Muscle of leg (tissue), 11 donors: ENCODE measurements around the gene CNGA2. TPM values are rescaled to one million over a fixed set of nuclear protein-coding genes. Genes with fewer than 3 reads are reported as not detected.

Experiments
- DNase-seq: peaks from one replicate; pipeline ENCODE4 v3.0.0; 2013
- H3K27ac ChIP-seq: one replicate; pipeline ENCODE4 v1.5.1; 2013; ENCODE audit warnings: mild to moderate bottlenecking, low read length, control low read depth
- H3K27me3 ChIP-seq: one replicate; pipeline ENCODE4 v1.6.1; 2013; ENCODE audit warnings: low read length; ENCODE audit not compliant: control insufficient read depth, insufficient read depth
- H3K36me3 ChIP-seq: one replicate; pipeline ENCODE4 v1.6.1; 2013; ENCODE audit warnings: low read length; ENCODE audit not compliant: control insufficient read depth, insufficient read depth
- H3K4me1 ChIP-seq: one replicate; pipeline ENCODE4 v1.6.1; 2013; ENCODE audit warnings: low read length; ENCODE audit not compliant: control insufficient read depth, insufficient read depth
- H3K4me3 ChIP-seq: one replicate; pipeline ENCODE4 v1.5.1; 2013; ENCODE audit warnings: low read length, control low read depth
- H3K9me3 ChIP-seq: replicated peaks from 2 replicates; pipeline ENCODE4 v1.6.1; 2013; ENCODE audit warnings: low read depth, low read length; ENCODE audit not compliant: control insufficient read depth
- WGBS: methylation state at CpG from one replicate; pipeline ENCODE4 v1.1.5; 2013; ENCODE audit warnings: missing lambda C conversion rate; ENCODE audit not compliant: insufficient coverage; 5-methylcytosine and 5-hydroxymethylcytosine counted together
- polyA plus RNA-seq, 8 donors: library from polyadenylated mRNA; unstranded; fragments of 120-200 nt; gene quantifications; one replicate each; pipeline versions ENCODE4 v1.2.1 to v1.2.3, GENCODE V29; 2013; ENCODE audit warnings: inconsistent platforms in 1 of 8, low replicate concordance in 1 of 8; ENCODE audit not compliant: insufficient read length in 8 of 8, insufficient read depth in 1 of 8
- total RNA-seq: library from RNA; stranded (reverse); fragments of 120-200 nt; gene quantifications from one replicate; pipeline ENCODE4 v1.2.4, GENCODE V29; 2013

Gene CNGA2
- total and polyA plus RNA-seq, 9 donors = not detected

- Histone ChIP-seq H3K27ac (no peak overlapping the region), H3K4me1 (peaks cover 17% of the 10 kb centered on the region), H3K27me3 (peaks cover 25% of the 10 kb centered on the region), H3K36me3 (no peaks in the 10 kb centered on the region), H3K4me3 (no peak overlapping the region), H3K9me3 (no peaks in the 10 kb centered on the region)
- WGBS = 72% methylated on average over 3 of the region's 3 CpGs
- no peak for DNase-seq
Observed at GRCh38 chrX:151791961-151792360, 57.4 kb downstream of the CNGA2 start.

- WGBS = 75% methylated on average over 3 of the region's 5 CpGs
- no peaks in the 10 kb centered on the region for H3K9me3 ChIP-seq
- no peak overlapping the region for H3K27ac ChIP-seq
- no peak for DNase-seq
- no peak overlapping the region for H3K4me3 ChIP-seq
- peaks cover 25% of the 10 kb centered on the region for H3K27me3 ChIP-seq
- peaks cover 17% of the 10 kb centered on the region for H3K4me1 ChIP-seq
- no peaks in the 10 kb centered on the region for H3K36me3 ChIP-seq
Observed at GRCh38 chrX:151792505-151792904, 58.0 kb downstream of the CNGA2 start.

- 8% methylated on average over 2 of the region's 3 CpGs for WGBS
- Histone ChIP-seq H3K9me3 (no peaks in the 10 kb centered on the region), H3K4me3 (no peak overlapping the region), H3K4me1 (peaks cover 12% of the 10 kb centered on the region), H3K27me3 (peaks cover 29% of the 10 kb centered on the region), H3K36me3 (no peaks in the 10 kb centered on the region), H3K27ac (no peak overlapping the region)
- no peak for DNase-seq
Observed at GRCh38 chrX:151793886-151794285, 59.3 kb downstream of the CNGA2 start.

Other genes with a start within 250 kb of the CNGA2 start
- 0.04 TPM for gene PASD1, start 171.1 kb upstream of the CNGA2 start, total RNA-seq
- under 1 TPM in 3 of 8 donors, not detected in 5; 0.07 to 0.16 (median 0.09) TPM for gene PASD1, start 171.1 kb upstream of the CNGA2 start, polyA plus RNA-seq
- gene PRRG3, start 39.3 kb upstream of the CNGA2 start, total RNA-seq = 12.6 TPM
- gene PRRG3, start 39.3 kb upstream of the CNGA2 start, polyA plus RNA-seq = 10 to 100 TPM; 26.7 to 41.4 (median 27.8) TPM
- gene FATE1, start 18.7 kb upstream of the CNGA2 start, total RNA-seq = 1.2 TPM
- 1 to 10 TPM; 1.2 to 3.7 (median 1.9) TPM for gene FATE1, start 18.7 kb upstream of the CNGA2 start, polyA plus RNA-seq
- gene MAGEA4, start 178.1 kb downstream of the CNGA2 start, total RNA-seq = not detected
- gene MAGEA4, start 178.1 kb downstream of the CNGA2 start, polyA plus RNA-seq = under 1 TPM in 1 of 8 donors, not detected in 7; 0.14 TPM
- 38.8 TPM for gene GABRE, start 239.9 kb downstream of the CNGA2 start, total RNA-seq
- gene GABRE, start 239.9 kb downstream of the CNGA2 start, polyA plus RNA-seq = 10 to 100 TPM; 19.5 to 53.2 (median 42.7) TPM